ENCODE results near the gene PATJ.
A peak's percentile ranks its signal among the peaks of the same experiment; 100 is the strongest.

Gene PATJ

GRCh38 chr1:62040450-62040849, 298.2 kb downstream of the PATJ start:
- TF ChIP-seq CTCF (conservative IDR thresholded peaks at IDR 0.05; ENCODE audit: low read depth, low read length) = no peak
- no peak overlapping the region for H3K4me3 ChIP-seq (ENCODE audit: low read depth, low read length)
- DNase-seq (ENCODE audit: low read depth) = no peak

- TF ChIP-seq CTCF (conservative IDR thresholded peaks at IDR 0.05; ENCODE audit: low read depth, low read length) = no peak
- no peak overlapping the region for H3K4me3 ChIP-seq (ENCODE audit: low read depth, low read length)
- no peak for DNase-seq (ENCODE audit: low read depth)
These were observed 298.7 kb downstream of the PATJ start for GRCh38 chr1:62040973-62041372.

GRCh38 chr1:62043154-62043553, 300.9 kb downstream of the PATJ start:
- TF ChIP-seq CTCF (conservative IDR thresholded peaks at IDR 0.05; ENCODE audit: low read depth, low read length) = no peak
- no peak overlapping the region for H3K4me3 ChIP-seq (ENCODE audit: low read depth, low read length)
- DNase-seq (ENCODE audit: low read depth) = no peak

GRCh38 chr1:62045574-62045973, 303.3 kb downstream of the PATJ start:
- peak; percentile 74 for DNase-seq (ENCODE audit: low read depth)
- H3K4me3 ChIP-seq (ENCODE audit: low read depth, low read length) = no peak overlapping the region
- no peak for TF ChIP-seq CTCF (conservative IDR thresholded peaks at IDR 0.05; ENCODE audit: low read depth, low read length)

GRCh38 chr1:62046927-62047326, 304.6 kb downstream of the PATJ start:
- DNase-seq (ENCODE audit: low read depth) = no peak
- no peak for TF ChIP-seq CTCF (conservative IDR thresholded peaks at IDR 0.05; ENCODE audit: low read depth, low read length)

GRCh38 chr1:62050165-62050564, 307.9 kb downstream of the PATJ start:
- peak; percentile 16 for DNase-seq (ENCODE audit: low read depth)
- no peak overlapping the region for H3K4me3 ChIP-seq (ENCODE audit: low read depth, low read length)
- no peak for TF ChIP-seq CTCF (conservative IDR thresholded peaks at IDR 0.05; ENCODE audit: low read depth, low read length)

More at GRCh38 chr1:62046927-62047326, 304.6 kb downstream of the PATJ start:
- H3K4me3 ChIP-seq (ENCODE audit: low read depth, low read length) = no peak overlapping the region

- no peak for DNase-seq (ENCODE audit: low read depth)
- H3K4me3 ChIP-seq (ENCODE audit: low read depth, low read length) = no peak overlapping the region
- no peak for TF ChIP-seq CTCF (conservative IDR thresholded peaks at IDR 0.05; ENCODE audit: low read depth, low read length)
These were observed 310.7 kb downstream of the PATJ start for GRCh38 chr1:62052946-62053345.

Data from choroid plexus epithelial cell (primary cell).